Fibroblast of lung (primary cell): ENCODE data around the gene ADAP1. TPM values are rescaled to one million over a fixed set of nuclear protein-coding genes. Genes with fewer than 3 reads are reported as not detected.
A peak's percentile ranks its signal among the peaks of the same experiment; 100 is the strongest.

Source experiments
- DNase-seq, 2 donors: peaks; one replicate each; pipeline versions ENCODE4 v3.0.0 to v3.0.0-alpha.2; 2010; ENCODE audit warnings: low read depth in 2 of 2
- H2AFZ ChIP-seq: 2 replicates; pipeline ENCODE4 v1.5.1; 2012; ENCODE audit warnings: low read length, control low read depth, inconsistent platforms
- H3K27ac ChIP-seq: 2 replicates; pipeline ENCODE4 v1.5.1; 2011; ENCODE audit warnings: low read length, control low read depth; ENCODE audit not compliant: insufficient read depth
- H3K27me3 ChIP-seq: 2 replicates; pipeline ENCODE4 v1.5.1; 2011; ENCODE audit warnings: mild to moderate bottlenecking, low read length; ENCODE audit not compliant: control insufficient read depth, insufficient read depth
- H3K36me3 ChIP-seq: 2 replicates; pipeline ENCODE4 v1.5.1; 2011; ENCODE audit warnings: low read length; ENCODE audit not compliant: control insufficient read depth, insufficient read depth
- H3K4me1 ChIP-seq: 2 replicates; pipeline ENCODE4 v1.5.1; 2011; ENCODE audit warnings: low read length; ENCODE audit not compliant: control insufficient read depth, insufficient read depth; ENCODE audit errors: extremely low read depth
- H3K4me2 ChIP-seq: 2 replicates; pipeline ENCODE4 v1.5.1; 2011; ENCODE audit warnings: low read length, control low read depth; ENCODE audit not compliant: insufficient read depth; ENCODE audit errors: extremely low read depth
- H3K4me3 ChIP-seq, 4 experiments: fragments of 200-600 bp in 1 of 4; sonication (generic) in 1 of 4; replicated peaks in 1 of 4; 2 replicates each; pipeline ENCODE4 v1.5.1; 2011 to 2016; ENCODE audit warnings: low read length in 4 of 4, low read depth in 3 of 4, mild to moderate bottlenecking in 3 of 4, control low read depth in 2 of 4, inconsistent platforms in 1 of 4, mixed read lengths in 1 of 4; ENCODE audit not compliant: insufficient read depth in 1 of 4; ENCODE audit errors: control extremely low read depth in 1 of 4
- H3K79me2 ChIP-seq: 2 replicates; pipeline ENCODE4 v1.5.1; 2012; ENCODE audit warnings: mild to moderate bottlenecking, low read length, inconsistent platforms; ENCODE audit not compliant: control insufficient read depth, insufficient read depth
- H3K9ac ChIP-seq: 2 replicates; pipeline ENCODE4 v1.5.1; 2011; ENCODE audit warnings: mild to moderate bottlenecking, low read length, control low read depth; ENCODE audit not compliant: insufficient read depth
- H3K9me3 ChIP-seq: 2 replicates; pipeline ENCODE4 v1.5.1; 2012; ENCODE audit warnings: low read depth, low read length; ENCODE audit not compliant: control insufficient read depth, insufficient read depth
- H4K20me1 ChIP-seq: 2 replicates; pipeline ENCODE4 v1.5.1; 2011; ENCODE audit warnings: low read length; ENCODE audit not compliant: control insufficient read depth, insufficient read depth; ENCODE audit errors: extremely low read depth
- EZH2 ChIP-seq: IDR thresholded peaks from 2 replicates; pipeline ENCODE4 v1.5.1; 2012; ENCODE audit warnings: low read length, control low read depth, mild to moderate bottlenecking; ENCODE audit errors: missing control alignments
- polyA plus RNA-seq, 2 donors: library from polyadenylated mRNA; depleted of rRNA in 1 of 2; stranded (reverse) in 1 of 2; unstranded in 1 of 2; fragments of >200 nt; gene quantifications; 2 replicates each; pipeline ENCODE4 v1.2.1, GENCODE V29; 2011 to 2012; ENCODE audit warnings: missing spikeins in 1 of 2
- total RNA-seq: library from RNA; depleted of rRNA; stranded (reverse); fragments of >200 nt; gene quantifications from 2 replicates; pipeline ENCODE4 v1.2.1, GENCODE V29; 2014
- TF ChIP-seq, protein P1 (sequence below), 2 donors: IDR thresholded peaks in 1 of 2; conservative IDR thresholded peaks in 1 of 2; 1 replicate in 1 of 2; 2 replicates in 1 of 2; pipeline ENCODE4 v1.5.1; 2011 to 2012; ENCODE audit warnings: low read length in 2 of 2, control low read depth in 1 of 2, inconsistent platforms in 1 of 2, low read depth in 1 of 2, mild to moderate bottlenecking in 1 of 2

Gene ADAP1
- total and polyA plus RNA-seq, 2 donors (not counting 1 experiment from before 2014, with no cell fraction given) = 1.1 to 2.3 TPM

DNA sequence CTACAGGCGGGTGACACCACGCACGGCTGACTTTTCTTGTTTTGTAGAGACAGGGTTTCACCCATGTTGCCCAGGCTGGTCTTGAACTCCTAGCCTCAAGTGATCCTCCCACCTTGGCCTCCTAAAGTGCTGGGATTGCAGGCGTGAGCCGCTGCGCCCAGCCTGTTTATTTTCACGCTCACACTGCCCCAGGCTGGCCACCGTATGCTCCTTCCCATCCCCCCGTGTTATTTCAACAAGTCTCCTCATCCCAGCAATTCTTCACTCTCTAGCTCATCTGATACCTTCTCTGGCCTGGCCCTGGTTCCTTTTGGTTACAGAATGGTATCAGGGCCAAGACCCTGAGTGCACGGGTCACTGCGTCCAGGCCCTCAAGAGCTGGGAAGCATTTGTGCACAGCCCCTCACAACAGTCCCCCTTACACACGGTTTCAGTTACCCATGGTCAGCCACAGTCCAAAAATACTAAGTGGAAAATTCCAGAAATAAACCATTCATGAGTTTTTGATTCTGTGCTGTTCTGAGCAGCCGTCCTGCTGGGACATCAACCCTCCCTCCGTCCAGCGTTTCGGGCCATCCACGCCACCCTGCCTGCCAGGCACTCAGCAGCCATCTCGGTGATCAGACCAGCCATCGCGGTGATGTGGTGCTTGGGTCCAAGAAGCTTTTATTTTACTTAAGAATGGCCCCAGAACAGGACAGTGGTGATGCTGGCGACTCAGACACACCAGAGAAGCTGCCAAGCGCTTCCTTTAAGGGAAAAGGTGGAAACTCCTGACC lies 12.0 kb upstream of the ADAP1 start:
- H3K36me3 ChIP-seq = peaks cover 13% of the 10 kb centered on the region
- H3K4me1 ChIP-seq = peaks cover 3% of the 10 kb centered on the region
- H3K27ac ChIP-seq = no peak overlapping the region
- no peak overlapping the region for H3K9ac ChIP-seq
- H4K20me1 ChIP-seq = no peaks in the 10 kb centered on the region
- TF ChIP-seq, protein P1, sequence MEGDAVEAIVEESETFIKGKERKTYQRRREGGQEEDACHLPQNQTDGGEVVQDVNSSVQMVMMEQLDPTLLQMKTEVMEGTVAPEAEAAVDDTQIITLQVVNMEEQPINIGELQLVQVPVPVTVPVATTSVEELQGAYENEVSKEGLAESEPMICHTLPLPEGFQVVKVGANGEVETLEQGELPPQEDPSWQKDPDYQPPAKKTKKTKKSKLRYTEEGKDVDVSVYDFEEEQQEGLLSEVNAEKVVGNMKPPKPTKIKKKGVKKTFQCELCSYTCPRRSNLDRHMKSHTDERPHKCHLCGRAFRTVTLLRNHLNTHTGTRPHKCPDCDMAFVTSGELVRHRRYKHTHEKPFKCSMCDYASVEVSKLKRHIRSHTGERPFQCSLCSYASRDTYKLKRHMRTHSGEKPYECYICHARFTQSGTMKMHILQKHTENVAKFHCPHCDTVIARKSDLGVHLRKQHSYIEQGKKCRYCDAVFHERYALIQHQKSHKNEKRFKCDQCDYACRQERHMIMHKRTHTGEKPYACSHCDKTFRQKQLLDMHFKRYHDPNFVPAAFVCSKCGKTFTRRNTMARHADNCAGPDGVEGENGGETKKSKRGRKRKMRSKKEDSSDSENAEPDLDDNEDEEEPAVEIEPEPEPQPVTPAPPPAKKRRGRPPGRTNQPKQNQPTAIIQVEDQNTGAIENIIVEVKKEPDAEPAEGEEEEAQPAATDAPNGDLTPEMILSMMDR (conservative IDR thresholded peaks at IDR 0.05 in 1 of 2, IDR thresholded peaks at IDR 0.05 in 1 of 2; ENCODE audit: low read depth in 1 of 2, low read length in 2 of 2) = no peak
- no peak for DNase-seq
- H3K79me2 ChIP-seq = peaks cover 11% of the 10 kb centered on the region
- no peaks in the 10 kb centered on the region for H3K27me3 ChIP-seq
- no peaks in the 10 kb centered on the region for H3K9me3 ChIP-seq
- no peak overlapping the region for H2AFZ ChIP-seq
- no peak overlapping the region for H3K4me3 ChIP-seq
- H3K4me2 ChIP-seq = no peak overlapping the region

GRCh38 chr7:964401-965231 lies 10.1 kb upstream of the ADAP1 start:
- Histone ChIP-seq H3K79me2 (peaks cover 2% of the 10 kb centered on the region), H3K4me3 (no peak overlapping the region), H3K36me3 (peaks cover 11% of the 10 kb centered on the region), H3K27ac (no peak overlapping the region), H3K27me3 (peaks cover 4% of the 10 kb centered on the region), H4K20me1 (no peaks in the 10 kb centered on the region), H3K4me2 (no peak overlapping the region), H2AFZ (no peak overlapping the region), H3K4me1 (peaks cover 3% of the 10 kb centered on the region), H3K9me3 (no peaks in the 10 kb centered on the region), H3K9ac (no peak overlapping the region)
- no peak for TF ChIP-seq EZH2
- TF ChIP-seq, protein P1 (conservative IDR thresholded peaks at IDR 0.05 in 1 of 2, IDR thresholded peaks at IDR 0.05 in 1 of 2; ENCODE audit: low read depth in 1 of 2, low read length in 2 of 2) = peak in 1 of 2 donors; percentile 33
- DNase-seq = peak; percentile 28 to 50

GRCh38 chr7:963236-964078 lies 9.0 kb upstream of the ADAP1 start:
- no peak for DNase-seq
- H3K36me3 ChIP-seq = peaks cover 11% of the 10 kb centered on the region
- TF ChIP-seq EZH2 = no peak
- TF ChIP-seq, protein P1 (conservative IDR thresholded peaks at IDR 0.05 in 1 of 2, IDR thresholded peaks at IDR 0.05 in 1 of 2; ENCODE audit: low read depth in 1 of 2, low read length in 2 of 2) = no peak

More at GRCh38 chr7:963236-964078, 9.0 kb upstream of the ADAP1 start:
- no peak overlapping the region for H2AFZ ChIP-seq
- H3K4me1 ChIP-seq = peaks cover 3% of the 10 kb centered on the region
- H3K79me2 ChIP-seq = no peaks in the 10 kb centered on the region
- H3K9me3 ChIP-seq = no peaks in the 10 kb centered on the region
- H3K27ac ChIP-seq = no peak overlapping the region
- H3K27me3 ChIP-seq = peaks cover 4% of the 10 kb centered on the region
- H3K4me2 ChIP-seq = no peak overlapping the region
- no peak overlapping the region for H3K9ac ChIP-seq
- no peaks in the 10 kb centered on the region for H4K20me1 ChIP-seq
- H3K4me3 ChIP-seq = no peak overlapping the region
